Activated CD8-positive, alpha-beta T cell treated with anti-CD3 and anti-CD28 coated beads, Interleukin-2, amount 10 ng/mL, durations not matched to agents 7 days and 5 days (primary cell): ENCODE measurements around the gene NUDT2. TPM values are rescaled to one million over a fixed set of nuclear protein-coding genes. Genes with fewer than 3 reads are reported as not detected.

Experiments
- ATAC-seq: fragments of 150-1000 bp; cut with Tn5 transposase; one replicate; pipeline ENCODE4 v1.10.0; 2021; ENCODE audit warnings: moderate library complexity
- CTCF ChIA-PET: fragments of 350-600 bp; sonication (Branson Sonifier 250); formaldehyde crosslinking; loops from one replicate; lab custom pipeline; 2021; ENCODE audit warnings: antibody characterized with exemption; lab: Charles Lee
- POLR2A ChIA-PET: fragments of 350-600 bp; sonication (Branson Sonifier 250); formaldehyde crosslinking; loops from one replicate; lab custom pipeline; 2021; ENCODE audit warnings: antibody characterized with exemption; lab: Charles Lee
- DNase-seq: peaks from one replicate; pipeline ENCODE4 v3.0.0-alpha.2; 2020
- H3K27ac Mint-ChIP-seq: one replicate; pipeline ENCODE4 v1.8.0; 2021; ENCODE audit warnings: mild to moderate bottlenecking, mixed read lengths
- H3K27me3 Mint-ChIP-seq: one replicate; pipeline ENCODE4 v1.8.0; 2021; ENCODE audit warnings: low read depth, mixed read lengths
- H3K36me3 Mint-ChIP-seq: one replicate; pipeline ENCODE4 v1.8.0; 2021; ENCODE audit warnings: low read depth, mixed read lengths
- H3K4me1 Mint-ChIP-seq: one replicate; pipeline ENCODE4 v1.8.0; 2021; ENCODE audit warnings: low read depth, mixed read lengths
- H3K4me3 Mint-ChIP-seq: one replicate; pipeline ENCODE4 v1.8.0; 2021; ENCODE audit warnings: mild to moderate bottlenecking, mixed read lengths
- H3K9me3 Mint-ChIP-seq: one replicate; pipeline ENCODE4 v1.8.0; 2022; ENCODE audit warnings: mixed read lengths; ENCODE audit not compliant: insufficient read depth
- total RNA-seq, 2 experiments: library from RNA; stranded (reverse); gene quantifications; one replicate each; pipeline ENCODE4 v1.2.3, GENCODE V29; 2021

The NUDT2 gene
- total RNA-seq, 2 experiments from 2014 or later = 28.9 to 31.6 TPM

DNA sequence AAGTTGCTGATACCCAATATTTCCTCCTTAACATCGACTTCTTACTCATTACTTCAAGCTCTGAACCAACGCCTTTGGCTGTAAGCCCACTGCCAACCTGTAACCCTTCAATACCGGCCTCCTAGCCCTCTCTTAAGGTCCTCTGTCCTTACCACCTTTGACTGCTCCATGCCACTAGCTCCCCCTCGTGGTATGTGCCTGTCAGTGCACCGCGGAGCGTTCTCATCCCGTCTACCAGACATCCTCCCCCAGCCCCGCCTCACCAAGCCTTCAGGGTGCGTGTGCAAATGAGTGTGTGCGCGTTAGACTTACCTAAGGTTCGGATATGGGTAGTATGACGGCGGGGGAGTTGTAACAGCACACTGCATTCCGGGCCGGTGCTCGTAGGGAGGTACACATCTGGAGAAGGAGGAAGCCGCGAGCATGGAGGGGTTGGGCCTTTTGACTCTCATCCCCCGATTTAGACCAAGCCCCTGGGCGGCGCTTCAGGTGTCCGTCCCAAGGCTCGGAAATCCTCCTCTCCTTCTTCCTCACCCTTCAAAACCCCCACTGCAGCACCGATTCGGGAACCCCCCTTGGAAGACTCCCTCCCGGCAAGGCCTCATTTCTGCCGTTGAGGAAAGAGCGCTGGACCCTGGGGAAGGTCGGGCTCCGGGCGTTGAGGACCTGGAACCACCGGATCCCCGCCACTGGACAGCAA, 50.1 kb downstream of the NUDT2 start:
- ChIA-PET POLR2A (interaction anchor here (0.6 to 1.7 kb wide), 5 partner anchors 41 to 776 kb away, joined by 3 to 7 read pairs (median 5); no protein-coding TSS in a partner anchor), CTCF (interaction anchor here (0.6 to 9.8 kb wide), 11 partner anchors 10 to 285 kb away, joined by 3 to 193 read pairs (median 4); no protein-coding TSS in a partner anchor)
- peaks cover 50% of the 10 kb centered on the region for H3K4me1 Mint-ChIP-seq

DNA sequence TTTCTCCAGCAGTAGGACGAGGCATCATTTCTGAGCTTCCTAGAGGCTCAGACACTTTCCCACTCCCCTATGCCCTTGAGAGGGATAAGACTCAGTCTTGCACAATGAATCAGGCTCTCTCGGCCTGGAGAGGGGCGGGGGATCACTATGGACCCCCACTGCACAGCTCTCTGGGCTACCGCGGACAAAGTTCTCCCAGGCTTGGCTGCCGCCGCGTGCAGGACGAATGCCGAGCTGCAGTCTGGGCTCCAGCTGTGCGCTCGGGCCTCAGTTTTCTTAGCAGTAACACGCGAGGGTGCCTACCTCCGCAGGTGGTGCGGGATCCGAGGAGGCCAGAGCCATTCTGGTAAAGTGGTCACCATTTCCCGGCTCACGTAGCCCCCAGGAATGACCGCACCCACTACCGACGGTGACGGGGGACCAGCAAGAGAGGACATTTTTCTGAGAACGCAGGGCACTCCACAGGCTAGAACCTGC, 50.7 kb downstream of the NUDT2 start:
- Mint-ChIP-seq H3K36me3 (peaks cover 1% of the 10 kb centered on the region), H3K27me3 (peaks cover 12% of the 10 kb centered on the region), H3K9me3 (no peaks in the 10 kb centered on the region), H3K4me1 (peaks cover 50% of the 10 kb centered on the region), H3K4me3 (peak overlapping the region; percentile 84), H3K27ac (peak overlapping the region; percentile 83)
- ChIA-PET CTCF (interaction anchor here (0.7 to 9.8 kb wide), 8 partner anchors 24 to 439 kb away, joined by 4 to 193 read pairs (median 6); no protein-coding TSS in a partner anchor), POLR2A (interaction anchor here (1.1 to 1.7 kb wide), 4 partner anchors 46 to 240 kb away, joined by 3 to 7 read pairs (median 4); partner anchors contain the start of gene DCTN3)
- ATAC-seq = no peak
- no peak for DNase-seq

More for the DNA sequence above, 50.1 kb downstream of the NUDT2 start:
- ATAC-seq (peak; percentile 34), DNase-seq (peak; percentile 96)
- Mint-ChIP-seq H3K36me3 (peaks cover 1% of the 10 kb centered on the region), H3K27me3 (peaks cover 12% of the 10 kb centered on the region), H3K9me3 (no peaks in the 10 kb centered on the region), H3K4me3 (peak overlapping the region; percentile 84), H3K27ac (peak overlapping the region; percentile 83)

DNA sequence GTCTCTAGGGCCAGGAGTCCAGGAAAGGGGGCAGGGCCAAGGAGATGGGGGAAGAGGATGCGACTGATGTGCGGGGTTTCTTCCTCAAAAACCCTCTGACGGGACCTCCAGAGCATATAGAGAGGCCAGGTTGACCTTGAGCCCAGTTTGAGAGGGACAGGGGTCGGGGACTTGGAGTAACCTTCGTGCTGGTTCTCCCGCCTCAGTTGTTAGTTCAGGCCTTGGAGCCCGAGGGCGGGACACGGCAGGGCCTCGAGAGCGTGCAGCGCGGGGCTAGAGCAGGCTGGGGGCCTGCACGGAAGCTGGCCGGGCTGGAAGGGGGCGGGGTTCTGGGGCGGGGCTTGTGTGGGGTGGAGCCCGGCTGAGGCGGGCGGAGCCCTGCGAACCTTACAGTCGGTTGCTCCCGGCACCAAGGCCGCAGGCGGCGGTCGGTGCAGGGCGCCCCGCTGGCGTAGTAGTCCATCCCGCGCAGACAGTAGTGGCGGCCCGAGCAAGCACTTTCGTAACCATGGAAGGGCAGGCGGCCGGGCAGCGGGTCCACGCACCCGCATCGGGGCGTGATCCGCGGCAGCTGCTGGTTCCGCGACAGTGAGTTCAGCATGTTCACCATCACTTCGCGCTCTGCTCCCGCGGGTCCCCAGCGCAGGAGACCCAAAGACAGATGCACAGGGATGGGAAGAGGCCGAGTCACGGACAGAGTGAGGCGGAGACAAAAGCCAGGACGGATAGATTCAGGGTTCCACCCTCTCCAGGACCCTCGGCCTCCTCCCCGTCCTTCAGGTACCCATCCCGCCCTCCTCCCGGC, 51.3 kb downstream of the NUDT2 start:
- peaks cover 43% of the 10 kb centered on the region for H3K4me1 Mint-ChIP-seq
- POLR2A ChIA-PET = interaction anchor here (0.6 to 1.7 kb wide), 6 partner anchors 44 to 240 kb away, joined by 3 to 7 read pairs (median 3); partner anchors contain the start of gene DCTN3
- peak; percentile 86 for DNase-seq
- no peaks in the 10 kb centered on the region for H3K9me3 Mint-ChIP-seq
- CTCF ChIA-PET = interaction anchor here (0.7 to 9.8 kb wide), 7 partner anchors 23 to 439 kb away, joined by 4 to 193 read pairs (median 7); no protein-coding TSS in a partner anchor
- peak overlapping the region; percentile 83 for H3K27ac Mint-ChIP-seq
- peak overlapping the region; percentile 84 for H3K4me3 Mint-ChIP-seq
- H3K27me3 Mint-ChIP-seq = peaks cover 12% of the 10 kb centered on the region
- ATAC-seq = peak; percentile 52
- peaks cover 1% of the 10 kb centered on the region for H3K36me3 Mint-ChIP-seq

DNA sequence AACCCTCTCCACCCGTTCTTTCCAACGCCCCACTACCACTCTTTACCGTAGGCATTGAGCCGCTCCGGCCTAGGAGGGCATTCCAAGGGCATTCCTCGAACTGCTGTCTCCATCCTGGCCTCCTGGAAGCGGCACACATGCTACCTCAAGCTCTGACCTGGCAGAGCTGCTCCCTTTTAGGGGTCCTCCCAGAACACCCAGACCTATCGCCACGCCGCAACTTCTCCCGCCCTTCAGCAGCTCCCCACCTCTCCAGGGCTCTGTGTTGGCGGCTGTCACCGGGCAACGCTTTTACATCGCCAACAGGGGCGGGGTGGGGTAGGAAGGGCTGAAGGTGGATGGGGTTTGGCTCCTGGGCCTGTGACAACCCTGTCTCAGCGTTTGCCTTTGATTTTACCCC, 52.0 kb downstream of the NUDT2 start:
- ChIA-PET POLR2A (interaction anchor here (0.8 kb wide), 1 partner anchor 44 kb away, joined by 3 read pairs; no protein-coding TSS in a partner anchor), CTCF (interaction anchor here (1.6 to 9.8 kb wide), 3 partner anchors 23 to 127 kb away, joined by 6 to 193 read pairs (median 41); no protein-coding TSS in a partner anchor)
- Mint-ChIP-seq H3K27ac (peak overlapping the region; percentile 31), H3K4me1 (peaks cover 37% of the 10 kb centered on the region), H3K27me3 (peaks cover 12% of the 10 kb centered on the region), H3K9me3 (no peaks in the 10 kb centered on the region), H3K4me3 (peak overlapping the region; percentile 84), H3K36me3 (no peaks in the 10 kb centered on the region)
- ATAC-seq (no peak), DNase-seq (peak; percentile 39)

DNA sequence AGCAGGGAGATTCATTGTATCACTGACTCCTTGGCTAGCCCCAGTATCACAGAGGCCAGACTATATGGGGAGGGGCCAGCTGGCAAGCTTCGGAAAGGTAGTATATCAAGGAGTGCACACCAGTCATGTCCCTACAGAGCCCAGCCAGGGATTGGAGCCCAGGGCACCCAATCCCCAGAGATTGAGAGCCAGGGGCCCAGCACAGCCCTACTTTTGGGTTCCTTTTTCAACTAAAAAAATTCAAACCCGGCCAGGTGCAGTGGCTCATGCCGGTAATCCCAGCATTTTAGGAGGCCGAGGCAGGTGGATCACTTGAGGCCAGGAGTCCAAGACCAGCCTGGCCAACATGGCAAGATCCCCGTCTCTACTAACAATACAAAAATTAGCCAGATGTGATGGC, 52.7 kb downstream of the NUDT2 start:
- H3K9me3 Mint-ChIP-seq = no peaks in the 10 kb centered on the region
- POLR2A ChIA-PET = no interaction called here
- H3K27me3 Mint-ChIP-seq = peaks cover 12% of the 10 kb centered on the region
- peaks cover 34% of the 10 kb centered on the region for H3K4me1 Mint-ChIP-seq
- DNase-seq (peak; percentile 15), ATAC-seq (no peak)
- H3K36me3 Mint-ChIP-seq = no peaks in the 10 kb centered on the region
- CTCF ChIA-PET = interaction anchor here (5.8 to 9.8 kb wide), 2 partner anchors 47 to 128 kb away, joined by 41 to 193 read pairs; no protein-coding TSS in a partner anchor
- H3K4me3 Mint-ChIP-seq = no peak overlapping the region
- no peak overlapping the region for H3K27ac Mint-ChIP-seq

DNA sequence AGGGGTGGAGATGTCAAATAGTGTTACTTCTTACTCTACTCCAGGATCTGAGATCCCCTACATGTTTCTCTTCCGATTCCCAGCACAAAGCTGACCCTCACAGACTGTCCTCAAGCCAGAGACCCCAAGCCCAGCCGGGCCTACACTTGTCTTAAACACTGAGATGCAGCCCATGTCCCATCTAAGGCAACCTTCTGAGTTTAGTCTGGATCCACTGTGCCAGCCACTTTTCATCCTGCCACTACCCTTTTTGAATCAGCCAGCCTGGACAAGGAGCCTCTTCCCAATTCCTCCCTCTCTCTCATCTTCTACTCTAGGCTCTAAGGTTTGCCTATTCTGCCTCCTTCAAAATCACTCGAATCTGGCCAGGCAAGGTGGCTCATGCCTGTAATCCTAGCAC, 53.5 kb downstream of the NUDT2 start:
- ATAC-seq = no peak
- Mint-ChIP-seq H3K36me3 (no peaks in the 10 kb centered on the region), H3K9me3 (no peaks in the 10 kb centered on the region), H3K27me3 (peaks cover 12% of the 10 kb centered on the region), H3K4me3 (no peak overlapping the region), H3K27ac (no peak overlapping the region), H3K4me1 (peaks cover 33% of the 10 kb centered on the region)
- ChIA-PET POLR2A (no interaction called here), CTCF (interaction anchor here (0.6 to 1.2 kb wide), 2 partner anchors 21 to 49 kb away, joined by 3 read pairs; no protein-coding TSS in a partner anchor)
- DNase-seq = peak; percentile 18

DNA sequence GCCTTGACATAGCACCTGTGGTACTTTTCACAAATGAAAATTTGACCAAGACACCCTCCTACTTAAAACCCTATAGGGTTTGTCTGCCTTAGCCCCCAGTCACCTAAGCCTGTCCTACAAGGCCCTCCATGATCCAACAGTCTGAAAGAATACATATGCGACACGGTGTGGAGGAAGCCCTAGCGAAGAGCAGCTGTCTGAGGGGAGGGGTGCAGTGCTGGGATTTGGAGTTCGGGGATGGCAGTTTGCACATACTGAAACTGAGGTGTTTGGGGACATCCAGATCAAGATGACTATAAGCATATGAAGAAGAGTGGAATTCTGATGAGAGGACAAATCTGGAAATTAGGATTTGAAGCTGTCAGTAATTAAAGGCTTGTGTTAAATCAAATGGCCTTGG, 54.5 kb downstream of the NUDT2 start:
- H3K36me3 Mint-ChIP-seq = no peaks in the 10 kb centered on the region
- POLR2A ChIA-PET = no interaction called here
- CTCF ChIA-PET = interaction anchor here (1.2 kb wide), 1 partner anchor 50 kb away, joined by 3 read pairs; no protein-coding TSS in a partner anchor
- peaks cover 7% of the 10 kb centered on the region for H3K27me3 Mint-ChIP-seq
- H3K4me1 Mint-ChIP-seq = peaks cover 25% of the 10 kb centered on the region
- DNase-seq (peak; percentile 1), ATAC-seq (no peak)
- H3K4me3 Mint-ChIP-seq = no peak overlapping the region
- H3K9me3 Mint-ChIP-seq = no peaks in the 10 kb centered on the region
- H3K27ac Mint-ChIP-seq = no peak overlapping the region

DNA sequence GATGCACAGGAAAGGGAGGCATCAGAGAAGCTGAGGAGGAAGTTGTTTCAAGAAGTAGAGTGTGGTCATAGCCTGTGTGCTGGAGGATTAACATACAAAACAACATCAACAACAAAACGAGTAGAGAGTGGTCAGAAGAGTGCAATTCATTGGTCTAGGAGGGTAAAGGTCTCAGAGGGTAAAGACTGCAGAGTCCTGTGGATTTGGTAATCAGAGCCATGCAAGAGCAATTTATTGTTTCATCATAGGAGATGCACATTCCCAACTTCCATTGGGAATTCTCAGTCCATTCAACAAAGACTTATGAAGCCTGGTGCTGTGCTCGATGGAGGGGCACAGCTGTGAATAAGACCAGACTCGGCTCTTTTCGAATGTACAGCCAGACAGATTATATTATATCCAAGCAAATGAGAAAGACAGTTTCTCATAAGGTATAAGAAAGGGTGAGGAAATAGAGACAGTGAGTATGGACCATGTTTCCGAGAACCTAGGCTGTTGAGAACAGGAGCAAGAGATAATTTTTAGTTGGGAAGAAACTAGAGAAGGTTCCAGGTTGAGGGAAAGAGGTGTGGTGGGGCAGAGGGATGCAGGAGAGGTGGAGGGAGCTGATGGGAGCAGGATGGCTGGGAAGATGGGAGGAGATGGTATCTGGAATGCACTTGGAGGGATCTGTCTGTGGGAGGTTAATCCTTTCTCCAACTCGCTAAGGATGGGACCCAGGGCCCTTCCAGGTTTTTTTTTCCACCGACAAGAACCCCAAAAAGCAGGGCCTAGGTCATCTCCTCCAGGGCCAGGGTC, 55.2 kb downstream of the NUDT2 start:
- POLR2A ChIA-PET = no interaction called here
- DNase-seq = no peak
- no peaks in the 10 kb centered on the region for H3K36me3 Mint-ChIP-seq
- H3K9me3 Mint-ChIP-seq = no peaks in the 10 kb centered on the region
- CTCF ChIA-PET = no interaction called here
- no peak overlapping the region for H3K27ac Mint-ChIP-seq
- peaks cover 20% of the 10 kb centered on the region for H3K4me1 Mint-ChIP-seq
- no peak for ATAC-seq
- H3K27me3 Mint-ChIP-seq = peaks cover 10% of the 10 kb centered on the region
- H3K4me3 Mint-ChIP-seq = no peak overlapping the region

DNA sequence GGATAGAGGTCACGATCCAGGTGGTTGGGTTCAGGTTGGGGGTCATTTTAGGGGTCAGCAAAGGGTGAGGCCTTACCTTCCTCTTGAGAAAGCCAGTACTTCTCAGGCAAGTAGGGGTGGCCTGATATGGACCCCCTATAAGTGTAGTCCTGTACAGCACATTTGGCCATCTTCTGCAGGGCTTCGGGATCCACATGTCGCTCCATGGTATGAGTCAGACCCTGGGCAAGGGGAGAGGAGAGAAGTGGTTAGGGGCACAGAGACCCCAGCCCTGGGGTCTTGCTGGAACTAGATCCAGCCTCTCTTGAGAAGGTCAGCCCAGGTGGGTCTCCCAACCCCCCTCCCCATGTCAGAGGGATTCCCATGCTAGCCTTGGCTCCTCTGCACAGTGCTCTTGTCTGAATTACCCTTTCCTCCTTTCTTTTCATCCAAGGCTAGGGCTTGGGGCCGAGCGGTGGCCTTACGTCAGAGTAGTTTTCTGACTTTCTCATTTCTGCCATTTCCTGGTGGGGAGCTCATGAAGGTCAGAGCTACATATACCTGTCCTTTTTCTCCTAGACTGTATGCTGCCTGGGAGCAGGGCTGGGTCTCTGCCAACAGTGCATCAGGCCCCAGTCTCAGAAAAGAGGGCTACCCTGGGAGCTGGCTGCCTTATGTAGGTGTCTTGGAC, 56.3 kb downstream of the NUDT2 start:
- ChIA-PET CTCF (no interaction called here), POLR2A (no interaction called here)
- H3K27ac Mint-ChIP-seq = no peak overlapping the region
- DNase-seq = no peak
- H3K27me3 Mint-ChIP-seq = peaks cover 10% of the 10 kb centered on the region
- H3K9me3 Mint-ChIP-seq = no peaks in the 10 kb centered on the region
- H3K4me1 Mint-ChIP-seq = peaks cover 10% of the 10 kb centered on the region
- H3K36me3 Mint-ChIP-seq = no peaks in the 10 kb centered on the region
- ATAC-seq = no peak
- H3K4me3 Mint-ChIP-seq = no peak overlapping the region

DNA sequence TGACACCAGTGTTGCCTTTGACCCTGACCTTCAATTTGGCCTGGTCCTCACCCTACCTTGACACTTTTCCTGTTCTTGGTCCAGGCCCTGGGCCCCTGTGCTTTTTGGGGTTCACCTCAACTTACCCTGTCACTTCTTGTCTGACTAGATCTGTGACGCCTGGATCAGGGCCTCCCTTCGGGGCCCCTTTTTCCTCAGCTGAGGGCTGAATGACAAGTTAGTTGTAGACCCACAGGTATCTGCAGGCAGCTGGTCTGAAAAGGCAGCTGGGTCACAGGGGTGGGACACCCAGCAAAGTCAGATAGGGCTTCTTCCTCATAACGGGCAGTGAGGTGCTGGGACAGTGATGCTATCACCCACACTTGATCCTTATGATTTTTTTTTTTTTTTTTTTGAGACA, 57.3 kb downstream of the NUDT2 start:
- ChIA-PET POLR2A (no interaction called here), CTCF (interaction anchor here (2.3 kb wide), 1 partner anchor 17 kb away, joined by 10 read pairs; no protein-coding TSS in a partner anchor)
- no peak for DNase-seq
- Mint-ChIP-seq H3K27ac (no peak overlapping the region), H3K27me3 (peaks cover 12% of the 10 kb centered on the region), H3K36me3 (no peaks in the 10 kb centered on the region), H3K4me1 (peaks cover under 1% of the 10 kb centered on the region), H3K9me3 (no peaks in the 10 kb centered on the region), H3K4me3 (no peak overlapping the region)
- no peak for ATAC-seq
